HepG2 (cell line): ENCODE results near the gene UBE2S. TPM values are rescaled to one million over a fixed set of nuclear protein-coding genes. Genes with fewer than 3 reads are reported as not detected.

Experiments used
- ATAC-seq: fragments of 200-7000 bp; cut with Tn5 transposase; 3 replicates; pipeline ENCODE4 v1.9.1; 2020; ENCODE audit warnings: mild to moderate bottlenecking, moderate library complexity
- BruUV-seq: library from RNA; stranded (reverse); fragments of 400-500 nt; replicated peaks from 2 replicates; lab custom pipeline; 2021; lab: Mats Ljungman, UMichigan
- CTCF ChIA-PET: fragments of 300-600 bp; formaldehyde crosslinking; extraction: SDS; loops from one replicate; lab custom pipeline; 2021; ENCODE audit warnings: low total read pairs, inconsistent platforms, low intra/inter-chr PET ratio; lab: Yijun Ruan, JAX
- POLR2A ChIA-PET: fragments of 350-600 bp; sonication (Branson Sonifier 250); formaldehyde crosslinking; loops from one replicate; lab custom pipeline; 2020; ENCODE audit warnings: antibody characterized with exemption, inconsistent platforms; lab: Yijun Ruan, JAX
- DNase-seq: peaks from one replicate; pipeline ENCODE4 v3.0.0-alpha.2; 2015; ENCODE audit warnings: low spot score
- FAIRE-seq: peaks from 3 replicates; lab custom pipeline; 2011; peaks lifted over from hg19 to GRCh38; lab: Jason Lieb, UNC
- H2AFZ ChIP-seq: one replicate; pipeline ENCODE4 v1.6.1; 2011; ENCODE audit warnings: low read length, inconsistent platforms
- H3K27ac ChIP-seq: fragments of 300-600 bp; 3 replicates; pipeline ENCODE4 v1.8.0; 2011; ENCODE audit warnings: mixed run types, mild to moderate bottlenecking, mixed read lengths, low read length, inconsistent platforms; ENCODE audit not compliant: insufficient read depth; ENCODE audit errors: extremely low read length
- H3K27me3 ChIP-seq, 2 experiments: fragments of 200-600 bp in 1 of 2; 2 replicates in 1 of 2; 3 replicates in 1 of 2; pipeline versions ENCODE4 v1.6.0 to v1.8.0; 2011; ENCODE audit warnings: low read length in 2 of 2, mild to moderate bottlenecking in 2 of 2, moderate library complexity in 2 of 2, inconsistent platforms in 1 of 2; ENCODE audit not compliant: insufficient read depth in 2 of 2, control insufficient read depth in 1 of 2
- H3K36me3 ChIP-seq, 2 experiments: fragments of 200-600 bp in 1 of 2; replicated peaks in 1 of 2; 2 replicates in 1 of 2; 3 replicates in 1 of 2; pipeline versions ENCODE4 v1.5.1 to v1.8.0; 2011; ENCODE audit warnings: low read length in 2 of 2, inconsistent platforms in 1 of 2; ENCODE audit not compliant: insufficient read depth in 2 of 2, control insufficient read depth in 1 of 2
- H3K4me1 ChIP-seq: 2 replicates; pipeline ENCODE4 v1.5.1; 2012; ENCODE audit warnings: low read length, inconsistent platforms; ENCODE audit not compliant: insufficient read depth
- H3K4me2 ChIP-seq: 2 replicates; pipeline ENCODE4 v1.6.0; 2011; ENCODE audit warnings: low read depth, low read length, inconsistent platforms
- H3K4me3 ChIP-seq, 3 experiments: fragments of 200-600 bp in 1 of 3; sonication (generic), shearing (Covaris generic) in 1 of 3; replicated peaks in 1 of 3; 2 replicates each; pipeline ENCODE4 v1.5.1; 2011 to 2016; ENCODE audit warnings: low read length in 3 of 3, inconsistent platforms in 2 of 3, low read depth in 2 of 3, mild to moderate bottlenecking in 2 of 3, control low read depth in 1 of 3, mixed read lengths in 1 of 3; ENCODE audit not compliant: insufficient read depth in 1 of 3
- H3K79me2 ChIP-seq: one replicate; pipeline ENCODE4 v1.6.1; 2011; ENCODE audit warnings: low read length, inconsistent platforms; ENCODE audit not compliant: insufficient read depth
- H3K9ac ChIP-seq: 2 replicates; pipeline ENCODE4 v1.6.0; 2011; ENCODE audit warnings: mild to moderate bottlenecking, low read depth, low read length, inconsistent platforms; ENCODE audit not compliant: insufficient read depth
- H3K9me3 ChIP-seq: 2 replicates; pipeline ENCODE4 v1.5.1; 2012; ENCODE audit warnings: mild to moderate bottlenecking, low read length
- H4K20me1 ChIP-seq: 2 replicates; pipeline ENCODE4 v1.6.0; 2011; ENCODE audit warnings: inconsistent platforms, mild to moderate bottlenecking, low read length, moderate library complexity; ENCODE audit not compliant: insufficient read depth
- ATAD3A ChIP-seq: sonication (generic); formaldehyde crosslinking; IDR thresholded peaks from 2 replicates; pipeline ENCODE4 v1.4.0; 2020; ENCODE audit warnings: missing genetic modification reagents
- ATM ChIP-seq: fragments of 450-650 bp; IDR thresholded peaks from 2 replicates; pipeline ENCODE4 v1.7.1; 2017; ENCODE audit warnings: mild to moderate bottlenecking, borderline replicate concordance
- KLF16 ChIP-seq, 2 experiments: sonication (generic) in 1 of 2; formaldehyde crosslinking in 1 of 2; IDR thresholded peaks; 2 replicates each; pipeline versions ENCODE4 v1.6.1 to v1.8.0; 2016 to 2023; ENCODE audit warnings: missing genetic modification reagents in 2 of 2, missing compliant biosample characterization in 1 of 2
- RELA ChIP-seq: sonication (generic); formaldehyde crosslinking; IDR thresholded peaks from 2 replicates; pipeline ENCODE4 v1.4.0; 2020; ENCODE audit warnings: missing genetic modification reagents
- REST ChIP-seq, 2 experiments: IDR thresholded peaks; 2 replicates each; pipeline ENCODE4 v1.6.1; 2011 to 2012; ENCODE audit warnings: low read length in 2 of 2, borderline replicate concordance in 1 of 2, low read depth in 1 of 2, mild to moderate bottlenecking in 1 of 2, moderate library complexity in 1 of 2
- SETDB1 ChIP-seq: sonication (generic); formaldehyde crosslinking; IDR thresholded peaks from 2 replicates; pipeline ENCODE4 v1.5.1; 2020; ENCODE audit warnings: missing genetic modification reagents, mild to moderate bottlenecking, borderline replicate concordance
- TRIM24 ChIP-seq: sonication (generic); formaldehyde crosslinking; IDR thresholded peaks from 2 replicates; pipeline ENCODE4 v1.8.0; 2022; ENCODE audit warnings: mild to moderate bottlenecking, missing genetic modification reagents
- U2AF2 ChIP-seq: fragments of 200-400 bp; formaldehyde crosslinking; IDR thresholded peaks from 2 replicates; pipeline ENCODE4 v1.6.1; 2017; ENCODE audit warnings: low read depth, mild to moderate bottlenecking, low read length
- ZNF234 ChIP-seq: sonication (generic); formaldehyde crosslinking; conservative IDR thresholded peaks from 2 replicates; pipeline ENCODE4 v1.5.1; 2020; ENCODE audit warnings: mild to moderate bottlenecking, missing genetic modification reagents
- ZNF616 ChIP-seq: sonication (generic); formaldehyde crosslinking; IDR thresholded peaks from 2 replicates; pipeline ENCODE4 v1.5.0; 2020; ENCODE audit warnings: low read depth, mild to moderate bottlenecking, missing genetic modification reagents
- ZNF747 ChIP-seq: sonication (generic); formaldehyde crosslinking; IDR thresholded peaks from 2 replicates; pipeline ENCODE4 v1.8.1; 2023; ENCODE audit warnings: missing genetic modification reagents, mild to moderate bottlenecking, borderline replicate concordance
- WGBS: methylation state at CpG from one replicate; pipeline ENCODE4 v1.1.6; 2017; ENCODE audit warnings: low lambda C conversion rate; 5-methylcytosine and 5-hydroxymethylcytosine counted together
- in situ Hi-C: cut with HindIII; loops from 2 replicates; pipeline ENCODE4 v1.10.0; 2017; ENCODE audit warnings: low pct_unique_long_range_greater_than_20kb; ENCODE audit not compliant: extremely low pct_ligation_motif_present
- intact Hi-C: fragments of 100-400 bp; cut with micrococcal nuclease; formaldehyde crosslinking; loops from one replicate; pipeline ENCODE4 v1.10.0; 2022; ENCODE audit not compliant: unreplicated experiment
- polyA plus RNA-seq, 8 experiments: library from polyadenylated mRNA; depleted of rRNA in 3 of 8; stranded (reverse) in 7 of 8; unstranded in 1 of 8; fragments of >200 nt; fragmentation: Illumina TruSeq in 4 of 8; extraction: Trizol in 4 of 8; gene quantifications; 2 replicates each; pipeline versions ENCODE4 v1.2.1 to v1.2.3, GENCODE V29; 2011 to 2016; ENCODE audit warnings: low read depth in 4 of 8, missing spikeins in 1 of 8, mixed read lengths in 1 of 8; ENCODE audit not compliant: insufficient read depth in 1 of 8
- total RNA-seq, 5 experiments: library from RNA; depleted of rRNA; stranded (reverse); fragments of >200 nt; fragmentation: Illumina TruSeq; extraction: Trizol; gene quantifications; 2 replicates each; pipeline ENCODE4 v1.2.3, GENCODE V29; 2016; ENCODE audit warnings: low read depth in 1 of 5
- TF ChIP-seq, protein P1 (sequence below): sonication (generic); formaldehyde crosslinking; IDR thresholded peaks from 2 replicates; pipeline ENCODE4 v1.5.1; 2020; ENCODE audit warnings: mild to moderate bottlenecking, missing genetic modification reagents, moderate library complexity
- TF ChIP-seq, protein P2 (sequence below): sonication (generic); formaldehyde crosslinking; IDR thresholded peaks from 2 replicates; pipeline ENCODE4 v1.4.0; 2020; ENCODE audit warnings: missing genetic modification reagents

The UBE2S gene
- total and polyA plus RNA-seq, 2 of the 13 experiments (the other 11 are each of a cell fraction or from before 2014, with no cell fraction given) = 32.2 to 39.3 TPM

- intact Hi-C loops (loop anchor here (1.0 to 5.0 kb wide), 3 partner anchors 54 to 180 kb away; no protein-coding TSS in a partner anchor), in situ Hi-C loops (no loop called here)
- DNase-seq (peak; percentile 96), FAIRE-seq (peak; percentile 99), ATAC-seq (peak; percentile 77)
- H3K27me3 ChIP-seq = no peaks in the 10 kb centered on the region; a peak in 1 of 5 replicates
- TSS peak; percentile 80 for BruUV-seq
- H4K20me1 ChIP-seq = peaks cover 41% of the 10 kb centered on the region
- peak within 1 kb of the TSS; percentile 86 to 100 (median 89) for H3K4me3 ChIP-seq
- peaks cover 13 to 35% of the 10 kb centered on the region in 2 experiments for H3K36me3 ChIP-seq
- no peak within 1 kb of the TSS for H2AFZ ChIP-seq
- under 1% methylated on average over 33 of the region's 68 CpGs for WGBS
- H3K9ac ChIP-seq = peak within 1 kb of the TSS; percentile 96
- H3K4me1 ChIP-seq = peaks cover 42% of the 10 kb centered on the region
- CTCF ChIA-PET = no interaction called here
- H3K4me2 ChIP-seq = peak within 1 kb of the TSS; percentile 96
- H3K79me2 ChIP-seq = peaks cover 30% of the 10 kb centered on the region
- H3K9me3 ChIP-seq = no peaks in the 10 kb centered on the region
- H3K27ac ChIP-seq = peak within 1 kb of the TSS; percentile 92
- POLR2A ChIA-PET = interaction anchor here (0.5 to 9.7 kb wide), 3 partner anchors 21 to 106 kb away, joined by 3 to 62 read pairs (median 3); partner anchors contain the start of genes GARIN5B, HSPBP1 and UBE2S
- TF ChIP-seq, protein P1, sequence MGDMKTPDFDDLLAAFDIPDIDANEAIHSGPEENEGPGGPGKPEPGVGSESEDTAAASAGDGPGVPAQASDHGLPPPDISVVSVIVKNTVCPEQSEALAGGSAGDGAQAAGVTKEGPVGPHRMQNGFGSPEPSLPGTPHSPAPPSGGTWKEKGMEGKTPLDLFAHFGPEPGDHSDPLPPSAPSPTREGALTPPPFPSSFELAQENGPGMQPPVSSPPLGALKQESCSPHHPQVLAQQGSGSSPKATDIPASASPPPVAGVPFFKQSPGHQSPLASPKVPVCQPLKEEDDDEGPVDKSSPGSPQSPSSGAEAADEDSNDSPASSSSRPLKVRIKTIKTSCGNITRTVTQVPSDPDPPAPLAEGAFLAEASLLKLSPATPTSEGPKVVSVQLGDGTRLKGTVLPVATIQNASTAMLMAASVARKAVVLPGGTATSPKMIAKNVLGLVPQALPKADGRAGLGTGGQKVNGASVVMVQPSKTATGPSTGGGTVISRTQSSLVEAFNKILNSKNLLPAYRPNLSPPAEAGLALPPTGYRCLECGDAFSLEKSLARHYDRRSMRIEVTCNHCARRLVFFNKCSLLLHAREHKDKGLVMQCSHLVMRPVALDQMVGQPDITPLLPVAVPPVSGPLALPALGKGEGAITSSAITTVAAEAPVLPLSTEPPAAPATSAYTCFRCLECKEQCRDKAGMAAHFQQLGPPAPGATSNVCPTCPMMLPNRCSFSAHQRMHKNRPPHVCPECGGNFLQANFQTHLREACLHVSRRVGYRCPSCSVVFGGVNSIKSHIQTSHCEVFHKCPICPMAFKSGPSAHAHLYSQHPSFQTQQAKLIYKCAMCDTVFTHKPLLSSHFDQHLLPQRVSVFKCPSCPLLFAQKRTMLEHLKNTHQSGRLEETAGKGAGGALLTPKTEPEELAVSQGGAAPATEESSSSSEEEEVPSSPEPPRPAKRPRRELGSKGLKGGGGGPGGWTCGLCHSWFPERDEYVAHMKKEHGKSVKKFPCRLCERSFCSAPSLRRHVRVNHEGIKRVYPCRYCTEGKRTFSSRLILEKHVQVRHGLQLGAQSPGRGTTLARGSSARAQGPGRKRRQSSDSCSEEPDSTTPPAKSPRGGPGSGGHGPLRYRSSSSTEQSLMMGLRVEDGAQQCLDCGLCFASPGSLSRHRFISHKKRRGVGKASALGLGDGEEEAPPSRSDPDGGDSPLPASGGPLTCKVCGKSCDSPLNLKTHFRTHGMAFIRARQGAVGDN (CRISPR knock-in tag) = peak; percentile 71
- TF ChIP-seq KLF16 (CRISPR knock-in tag; IDR thresholded peaks at IDR 0.05) (peak in 1 of 2 experiments; percentile 96; a peak in 2 of 4 replicates), U2AF2 (0 out of 2 replicates have a peak, but pooled peaks have one; percentile 49), REST (IDR thresholded peaks at IDR 0.05; ENCODE audit: borderline replicate concordance in 1 of 2, low read depth in 1 of 2, low read length in 2 of 2) (peak in 1 of 2 experiments; percentile 83; a peak in 3 of 4 replicates), ATAD3A (CRISPR knock-in tag) (peak; percentile 87; the same call in 1 of the 2 replicates), TRIM24 (CRISPR knock-in tag) (no peak), SETDB1 (CRISPR knock-in tag) (no peak), ZNF234 (CRISPR knock-in tag) (no peak), ZNF616 (CRISPR knock-in tag) (no peak; the same call in 1 of the 2 replicates), RELA (CRISPR knock-in tag) (no peak), ATM (no peak), ZNF747 (CRISPR knock-in tag) (peak; percentile 95)
- TF ChIP-seq, protein P2, sequence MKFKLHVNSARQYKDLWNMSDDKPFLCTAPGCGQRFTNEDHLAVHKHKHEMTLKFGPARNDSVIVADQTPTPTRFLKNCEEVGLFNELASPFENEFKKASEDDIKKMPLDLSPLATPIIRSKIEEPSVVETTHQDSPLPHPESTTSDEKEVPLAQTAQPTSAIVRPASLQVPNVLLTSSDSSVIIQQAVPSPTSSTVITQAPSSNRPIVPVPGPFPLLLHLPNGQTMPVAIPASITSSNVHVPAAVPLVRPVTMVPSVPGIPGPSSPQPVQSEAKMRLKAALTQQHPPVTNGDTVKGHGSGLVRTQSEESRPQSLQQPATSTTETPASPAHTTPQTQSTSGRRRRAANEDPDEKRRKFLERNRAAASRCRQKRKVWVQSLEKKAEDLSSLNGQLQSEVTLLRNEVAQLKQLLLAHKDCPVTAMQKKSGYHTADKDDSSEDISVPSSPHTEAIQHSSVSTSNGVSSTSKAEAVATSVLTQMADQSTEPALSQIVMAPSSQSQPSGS (CRISPR knock-in tag) = no peak
These were observed 21.7 kb downstream of the UBE2S start, which contains the start of gene RPL28 for GRCh38 chr19:55385724-55386492. TSS of gene RPL28 (plus strand) at chr19:55385932. CDS start at chr19:55386358, 426 bp downstream.
